C4-2B (cell line): Measurements from ENCODE around the gene MINDY3.
A peak's percentile ranks its signal among the peaks of the same experiment; 100 is the strongest.

ENCODE experiments used
- H3K27ac ChIP-seq: fragments of 450-650 bp; 2 replicates; pipeline ENCODE4 v1.5.1; 2017
- CTCF ChIP-seq: fragments of 450-650 bp; conservative IDR thresholded peaks from 2 replicates; pipeline ENCODE4 v1.5.1; 2017; ENCODE audit warnings: mild to moderate bottlenecking
- ZFX ChIP-seq: fragments of 450-650 bp; IDR thresholded peaks from 2 replicates; pipeline ENCODE4 v1.6.1; 2017

The MINDY3 gene

GRCh38 chr10:15865304-15865703 is 5.0 kb upstream of the MINDY3 start:
- TF ChIP-seq ZFX = no peak
- TF ChIP-seq CTCF = no peak
- peak overlapping the region; percentile 16; the same call in 1 of the 2 replicates for H3K27ac ChIP-seq

- no peak for TF ChIP-seq CTCF
- TF ChIP-seq ZFX = no peak
- H3K27ac ChIP-seq = no peak overlapping the region
Observed at GRCh38 chr10:15864419-15864818, 4.1 kb upstream of the MINDY3 start.

- no peak for TF ChIP-seq ZFX
- no peak for TF ChIP-seq CTCF
- H3K27ac ChIP-seq = no peak overlapping the region
Observed at GRCh38 chr10:15863733-15864132, 3.4 kb upstream of the MINDY3 start.

GRCh38 chr10:15863323-15863722 is 3.0 kb upstream of the MINDY3 start:
- no peak overlapping the region for H3K27ac ChIP-seq

GRCh38 chr10:15860692-15861201 is 440 bp upstream of the MINDY3 start:
- TF ChIP-seq CTCF = no peak
- TF ChIP-seq ZFX = no peak
- peak overlapping the region; percentile 80 for H3K27ac ChIP-seq

More at GRCh38 chr10:15863323-15863722, 3.0 kb upstream of the MINDY3 start:
- TF ChIP-seq ZFX (no peak), CTCF (no peak)

GRCh38 chr10:15859509-15859905 is 800 bp downstream of the MINDY3 start:
- peak overlapping the region; percentile 80 for H3K27ac ChIP-seq
- TF ChIP-seq CTCF = no peak
- TF ChIP-seq ZFX = no peak

- no peak overlapping the region for H3K27ac ChIP-seq
- TF ChIP-seq ZFX = no peak
- TF ChIP-seq CTCF = no peak
Observed at GRCh38 chr10:15858861-15859281, 1.4 kb downstream of the MINDY3 start.
